ENCODE results near the gene MARCKS. TPM values are rescaled to one million over a fixed set of nuclear protein-coding genes. Genes with fewer than 3 reads are reported as not detected.
A peak's percentile ranks its signal among the peaks of the same experiment; 100 is the strongest.

Gene MARCKS
- total RNA-seq, 2 donors from 2014 or later, result 9.8 to 13.5 TPM

DNA sequence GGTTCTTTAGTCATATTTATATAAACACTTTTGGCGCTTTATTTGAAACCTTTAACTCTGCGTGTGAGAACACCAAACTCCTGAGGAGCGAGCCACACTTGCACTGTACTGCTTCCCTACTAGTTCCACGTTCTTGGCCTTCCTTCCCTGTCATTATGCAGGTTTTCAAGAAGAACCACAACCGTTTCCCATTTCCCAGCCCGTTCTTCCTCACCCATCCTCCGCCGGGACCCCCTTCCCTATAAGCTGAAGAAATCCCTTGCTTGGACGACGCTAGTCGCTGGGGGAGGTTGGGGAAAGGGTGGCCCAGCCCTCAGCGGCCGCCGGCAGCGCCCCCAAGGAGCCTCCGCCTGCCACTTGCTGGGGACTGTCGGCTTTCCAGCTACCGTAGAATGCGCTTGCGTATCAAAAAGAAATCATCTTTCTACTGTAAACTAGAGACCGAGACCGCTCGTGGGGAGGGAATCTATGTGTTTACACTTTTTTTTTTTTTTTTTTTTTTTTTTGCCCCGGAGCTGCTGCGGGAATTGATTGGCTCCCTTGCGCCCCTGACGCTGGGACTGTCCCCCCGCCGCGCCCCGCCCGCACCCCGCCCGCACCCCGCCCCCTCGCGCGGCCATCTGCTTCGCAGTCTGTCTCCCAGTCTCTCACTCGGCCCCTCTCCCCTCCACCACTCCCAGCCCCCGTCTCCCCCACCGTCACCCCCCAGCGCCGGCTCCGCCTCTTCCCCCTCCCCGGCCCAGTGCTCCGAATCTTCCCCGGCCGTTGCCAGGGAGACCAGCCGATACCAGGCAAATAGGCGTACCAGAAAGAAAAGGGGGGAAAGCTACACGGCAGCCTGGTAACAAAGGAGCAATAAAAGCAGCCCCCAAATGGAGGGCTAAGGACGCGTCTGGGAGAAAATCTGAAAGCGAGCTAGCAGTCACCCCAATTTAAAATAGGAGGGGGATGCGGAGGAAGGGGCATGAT lies 2.3 kb upstream of the MARCKS start:
- Histone ChIP-seq H3K4me1 (peaks cover 0 to 6% of the 10 kb centered on the region in 2 donors), H3K27ac (peak overlapping the region; percentile 94 to 95), H3K27me3 (no peaks in the 10 kb centered on the region), H3K4me3 (peak overlapping the region; percentile 60 to 78), H3K36me3 (no peaks in the 10 kb centered on the region), H3K9me3 (no peaks in the 10 kb centered on the region)
- TF ChIP-seq, protein P1, sequence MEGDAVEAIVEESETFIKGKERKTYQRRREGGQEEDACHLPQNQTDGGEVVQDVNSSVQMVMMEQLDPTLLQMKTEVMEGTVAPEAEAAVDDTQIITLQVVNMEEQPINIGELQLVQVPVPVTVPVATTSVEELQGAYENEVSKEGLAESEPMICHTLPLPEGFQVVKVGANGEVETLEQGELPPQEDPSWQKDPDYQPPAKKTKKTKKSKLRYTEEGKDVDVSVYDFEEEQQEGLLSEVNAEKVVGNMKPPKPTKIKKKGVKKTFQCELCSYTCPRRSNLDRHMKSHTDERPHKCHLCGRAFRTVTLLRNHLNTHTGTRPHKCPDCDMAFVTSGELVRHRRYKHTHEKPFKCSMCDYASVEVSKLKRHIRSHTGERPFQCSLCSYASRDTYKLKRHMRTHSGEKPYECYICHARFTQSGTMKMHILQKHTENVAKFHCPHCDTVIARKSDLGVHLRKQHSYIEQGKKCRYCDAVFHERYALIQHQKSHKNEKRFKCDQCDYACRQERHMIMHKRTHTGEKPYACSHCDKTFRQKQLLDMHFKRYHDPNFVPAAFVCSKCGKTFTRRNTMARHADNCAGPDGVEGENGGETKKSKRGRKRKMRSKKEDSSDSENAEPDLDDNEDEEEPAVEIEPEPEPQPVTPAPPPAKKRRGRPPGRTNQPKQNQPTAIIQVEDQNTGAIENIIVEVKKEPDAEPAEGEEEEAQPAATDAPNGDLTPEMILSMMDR (IDR thresholded peaks at IDR 0.05), result peak in 1 of 2 donors; percentile 57
- peak; percentile 61 for DNase-seq (ENCODE audit: low spot score)

DNA sequence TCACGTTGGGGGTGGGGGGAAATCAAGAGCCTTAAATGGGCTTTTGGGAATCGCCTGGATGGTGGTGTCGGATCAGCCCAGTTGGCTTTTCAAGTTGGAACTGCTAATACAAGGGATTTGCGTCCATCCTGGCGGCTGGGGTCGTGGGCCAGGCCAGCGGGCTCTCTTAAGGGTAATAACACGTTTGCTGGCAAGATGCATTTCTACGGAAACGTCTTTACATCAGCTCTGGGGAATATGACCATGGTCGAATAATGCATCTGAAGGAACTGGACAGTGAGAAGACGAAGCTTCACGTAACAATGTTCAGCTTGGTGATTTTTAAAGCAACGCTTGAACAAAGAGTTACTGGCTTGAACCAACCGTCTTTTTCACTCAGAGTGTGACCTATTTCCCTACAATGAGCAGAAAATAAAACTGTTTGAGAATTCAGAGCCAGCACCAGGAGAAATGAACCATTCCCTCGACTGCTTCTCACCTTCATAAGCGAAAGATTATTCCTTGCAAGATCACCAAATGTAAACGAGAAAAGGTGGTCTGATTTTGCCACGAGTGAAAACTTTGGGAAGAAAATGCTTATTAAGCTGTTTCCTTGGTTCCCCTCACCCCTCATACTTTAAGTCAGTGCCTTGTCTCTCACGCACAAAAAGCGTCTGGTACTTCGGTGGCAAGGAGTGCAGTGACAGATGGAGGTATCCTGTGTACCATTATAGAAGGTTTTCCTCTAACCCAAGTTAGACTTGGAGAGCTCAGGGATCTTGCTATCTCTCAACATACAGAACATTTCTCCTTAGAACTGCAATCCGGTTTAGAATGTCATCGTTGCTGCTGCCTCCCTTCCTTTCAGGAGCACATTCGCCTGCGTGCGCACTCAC lies 1.4 kb upstream of the MARCKS start:
- TF ChIP-seq, protein P1 (IDR thresholded peaks at IDR 0.05), result no peak
- H3K36me3 ChIP-seq, result no peaks in the 10 kb centered on the region
- DNase-seq (ENCODE audit: low spot score), result no peak
- H3K9me3 ChIP-seq, result no peaks in the 10 kb centered on the region
- H3K4me3 ChIP-seq, result peak overlapping the region; percentile 60 to 78
- H3K4me1 ChIP-seq, result peaks cover 0 to 6% of the 10 kb centered on the region in 2 donors
- H3K27me3 ChIP-seq, result no peaks in the 10 kb centered on the region
- peak overlapping the region; percentile 94 to 95 for H3K27ac ChIP-seq

DNA sequence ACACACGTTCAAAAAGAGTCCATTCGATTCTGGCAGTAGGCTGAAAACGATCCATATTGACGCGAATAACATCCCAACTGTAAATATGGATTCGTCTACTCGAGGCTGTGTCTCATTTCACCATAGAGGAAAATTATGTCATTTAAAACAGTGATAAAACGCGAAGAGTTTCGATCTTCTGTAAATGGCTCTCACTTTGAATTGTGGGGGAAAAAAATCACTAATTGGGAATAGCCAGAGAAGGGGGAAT lies 845 bp upstream of the MARCKS start:
- no peaks in the 10 kb centered on the region for H3K36me3 ChIP-seq
- peaks cover 0 to 9% of the 10 kb centered on the region in 2 donors for H3K4me1 ChIP-seq
- peak overlapping the region; percentile 94 to 95 for H3K27ac ChIP-seq
- peak overlapping the region; percentile 60 to 78 for H3K4me3 ChIP-seq
- H3K27me3 ChIP-seq, result no peaks in the 10 kb centered on the region
- no peaks in the 10 kb centered on the region for H3K9me3 ChIP-seq
- TF ChIP-seq, protein P1 (IDR thresholded peaks at IDR 0.05), result no peak
- no peak for DNase-seq (ENCODE audit: low spot score)

DNA sequence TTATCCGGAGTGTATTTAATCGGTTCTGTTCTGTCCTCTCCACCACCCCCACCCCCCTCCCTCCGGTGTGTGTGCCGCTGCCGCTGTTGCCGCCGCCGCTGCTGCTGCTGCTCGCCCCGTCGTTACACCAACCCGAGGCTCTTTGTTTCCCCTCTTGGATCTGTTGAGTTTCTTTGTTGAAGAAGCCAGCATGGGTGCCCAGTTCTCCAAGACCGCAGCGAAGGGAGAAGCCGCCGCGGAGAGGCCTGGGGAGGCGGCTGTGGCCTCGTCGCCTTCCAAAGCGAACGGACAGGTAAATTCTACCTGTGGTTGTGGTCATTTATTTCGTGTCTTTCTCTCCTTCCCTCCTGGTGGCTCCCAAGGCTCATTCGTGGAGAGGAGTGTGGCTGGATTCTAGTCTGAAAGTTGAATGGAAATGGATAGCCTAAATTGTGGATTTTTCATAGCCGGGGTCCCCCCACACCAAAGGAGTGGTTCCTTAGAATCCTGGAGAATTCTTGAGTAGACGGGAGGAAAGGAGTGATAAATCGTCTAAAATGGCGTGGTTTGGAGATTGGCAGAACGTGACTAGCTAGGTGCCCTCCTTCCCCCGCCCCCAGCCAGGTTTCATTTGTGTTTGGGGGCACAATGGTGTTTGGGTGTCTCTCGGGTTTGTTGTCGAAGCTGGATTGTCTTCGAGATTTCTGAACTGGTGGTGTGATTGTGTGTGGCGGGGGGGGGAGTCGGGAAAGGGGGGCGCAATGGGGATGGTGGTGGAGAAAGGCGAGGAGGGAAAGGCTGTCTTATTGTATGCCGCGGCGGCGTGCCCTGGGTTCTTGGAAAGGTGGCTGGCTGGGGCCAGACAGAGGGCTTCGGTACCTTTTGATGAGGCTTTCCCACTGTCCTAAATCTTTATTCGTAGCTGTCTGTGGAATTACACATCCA lies 673 bp downstream of the MARCKS start:
- no peaks in the 10 kb centered on the region for H3K36me3 ChIP-seq
- peak overlapping the region; percentile 94 to 95 for H3K27ac ChIP-seq
- no peaks in the 10 kb centered on the region for H3K9me3 ChIP-seq
- H3K4me3 ChIP-seq, result peak overlapping the region; percentile 60 to 78
- TF ChIP-seq, protein P1 (IDR thresholded peaks at IDR 0.05), result no peak
- H3K4me1 ChIP-seq, result peaks cover 0 to 10% of the 10 kb centered on the region in 2 donors
- DNase-seq (ENCODE audit: low spot score), result peak; percentile 60
- no peaks in the 10 kb centered on the region for H3K27me3 ChIP-seq
